Heart right ventricle (tissue), 16 donors: ENCODE results near the gene TMEM132A. TPM values are rescaled to one million over a fixed set of nuclear protein-coding genes. Genes with fewer than 3 reads are reported as not detected.

Experiments
- ATAC-seq, 8 donors: fragments of 200-7000 bp; cut with Tn5 transposase; one replicate each; pipeline ENCODE4 v1.9.1; 2020; ENCODE audit warnings: mild to moderate bottlenecking in 8 of 8, moderate library complexity in 8 of 8, moderate number of reproducible peaks in 1 of 8
- DNase-seq, 2 donors: peaks; one replicate each; pipeline ENCODE4 v3.0.0-alpha.2; 2020
- H3K27ac ChIP-seq, 10 donors: fragments of 200-600 bp; sonication (generic) in 2 of 10; one replicate each; pipeline versions ENCODE4 v1.5.0 to v1.8.0; 2020 to 2022; ENCODE audit warnings: mild to moderate bottlenecking in 3 of 10
- H3K27me3 ChIP-seq, 7 donors: fragments of 200-600 bp; one replicate each; pipeline ENCODE4 v1.8.0; 2021 to 2022; ENCODE audit warnings: mild to moderate bottlenecking in 2 of 7
- H3K36me3 ChIP-seq, 9 donors: fragments of 200-600 bp; sonication (generic) in 1 of 9; one replicate each; pipeline versions ENCODE4 v1.5.0 to v1.8.0; 2020 to 2022; ENCODE audit warnings: mild to moderate bottlenecking in 2 of 9
- H3K4me1 ChIP-seq, 9 donors: fragments of 200-600 bp; sonication (generic) in 1 of 9; one replicate each; pipeline versions ENCODE4 v1.5.0 to v1.8.0; 2020 to 2022; ENCODE audit warnings: mild to moderate bottlenecking in 4 of 9
- H3K4me3 ChIP-seq, 10 donors: fragments of 200-600 bp; sonication (generic) in 2 of 10; one replicate each; pipeline versions ENCODE4 v1.5.0 to v1.8.0; 2020 to 2022; ENCODE audit warnings: mild to moderate bottlenecking in 7 of 10, moderate library complexity in 2 of 10
- H3K9me3 ChIP-seq, 11 donors: fragments of 200-600 bp in 10 of 11; sonication (generic) in 2 of 11; one replicate each; pipeline versions ENCODE4 v1.5.0 to v1.8.0; 2013 to 2022; ENCODE audit warnings: mild to moderate bottlenecking in 2 of 11, control low read depth in 1 of 11, moderate library complexity in 1 of 11
- WGBS, 2 donors: extraction: QIAGEN DNeasy Blood & Tissue Kit; methylation state at CpG; one replicate each; pipeline ENCODE4 v1.1.7; 2013; ENCODE audit warnings: inconsistent platforms in 1 of 2; 5-methylcytosine and 5-hydroxymethylcytosine counted together
- intact Hi-C, 10 donors: fragments of 100-400 bp; cut with DNase I; formaldehyde crosslinking; loops; one replicate each; pipeline versions ENCODE4 v1.11.1 to v1.14.2; 2022
- polyA plus RNA-seq, 2 donors: library from polyadenylated mRNA; stranded (reverse); fragments of 200-250 nt; gene quantifications; one replicate each; pipeline ENCODE4 v1.2.3, GENCODE V29; 2013
- total RNA-seq, 10 donors: library from RNA; stranded (reverse); fragmentation: NEBNext Ultra II Directional in 3 of 10; extraction: Animal tissue kit (Norgen Biotek cat#: 25700) in 3 of 10; gene quantifications; one replicate each; pipeline versions ENCODE4 v1.2.1 to v1.2.4, GENCODE V29; 2021 to 2023
- TF ChIP-seq, protein P1 (sequence below), 9 donors: fragments of 200-600 bp; sonication (generic) in 2 of 9; IDR thresholded peaks; one replicate each; pipeline versions ENCODE4 v1.5.0 to v1.8.0; 2021 to 2022; ENCODE audit warnings: antibody characterized with exemption in 9 of 9, mild to moderate bottlenecking in 5 of 9, moderate library complexity in 1 of 9
- donor health status: Arrhythmogenic right ventricular cardiomyopathy.
- donor health status: ischemic (EF 13 %, LVEDD 7.1; RV severe dilation, severe dysfunction).
- donor health status: healthy with polysubstance abuse.
- donor health status: DM: no; HTN: yes; CAD: no.
- donor health status: DM: no; HTN: no; CAD: no.
- donor health status: ischemic (EF 25% LVEDD 6.9; RV normal size, moderate dysfunction).
- donor health status: ischemic (EF 25% LVEDD 5.7; RV mildly dilated, moderate dysfunction).
- donor health status: healthy.
- donor health status: DM: yes; HTN: yes; CAD: no.
- donor health status: Ischemic cardiomyopathy.
- donor health status: ischemic (EF 35%, LVEDD 5.7; RV mildly dilated, moderate dysfunction).
- donor health status: nonischemic (EF 11% LVEDD 7.7; RV severe dilation, severe dysfunction).
- donor health status: DM: yes; HTN: yes; CAD: no.
- donor health status: PGD.
- donor health status: ischemic (EF 29% LVEDD 5.4; RV normal size, mild dysfunction).
- donor health status: nonischemic (EF 23%, LVEDD 6.1; RV moderate dilation, normal function).

Gene TMEM132A
- total and polyA plus RNA-seq, 12 donors = 3.7 to 16.4 (median 7.4) TPM

GRCh38 chr11:60910711-60911380 lies 13.4 kb upstream of the TMEM132A start:
- intact Hi-C loops = loop anchor here in 3 of 10 donors (10.0 kb wide), 2 partner anchors 214 to 224 kb away; no protein-coding TSS in a partner anchor
- peak overlapping the region in 8 of 10 donors; percentile 14 to 94 (median 50) for H3K27ac ChIP-seq
- H3K27me3 ChIP-seq = no peaks in the 10 kb centered on the region
- TF ChIP-seq, protein P1, sequence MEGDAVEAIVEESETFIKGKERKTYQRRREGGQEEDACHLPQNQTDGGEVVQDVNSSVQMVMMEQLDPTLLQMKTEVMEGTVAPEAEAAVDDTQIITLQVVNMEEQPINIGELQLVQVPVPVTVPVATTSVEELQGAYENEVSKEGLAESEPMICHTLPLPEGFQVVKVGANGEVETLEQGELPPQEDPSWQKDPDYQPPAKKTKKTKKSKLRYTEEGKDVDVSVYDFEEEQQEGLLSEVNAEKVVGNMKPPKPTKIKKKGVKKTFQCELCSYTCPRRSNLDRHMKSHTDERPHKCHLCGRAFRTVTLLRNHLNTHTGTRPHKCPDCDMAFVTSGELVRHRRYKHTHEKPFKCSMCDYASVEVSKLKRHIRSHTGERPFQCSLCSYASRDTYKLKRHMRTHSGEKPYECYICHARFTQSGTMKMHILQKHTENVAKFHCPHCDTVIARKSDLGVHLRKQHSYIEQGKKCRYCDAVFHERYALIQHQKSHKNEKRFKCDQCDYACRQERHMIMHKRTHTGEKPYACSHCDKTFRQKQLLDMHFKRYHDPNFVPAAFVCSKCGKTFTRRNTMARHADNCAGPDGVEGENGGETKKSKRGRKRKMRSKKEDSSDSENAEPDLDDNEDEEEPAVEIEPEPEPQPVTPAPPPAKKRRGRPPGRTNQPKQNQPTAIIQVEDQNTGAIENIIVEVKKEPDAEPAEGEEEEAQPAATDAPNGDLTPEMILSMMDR (IDR thresholded peaks at IDR 0.05) = peak in 6 of 9 donors; percentile 20 to 44 (median 22)
- no peaks in the 10 kb centered on the region for H3K36me3 ChIP-seq
- no peaks in the 10 kb centered on the region for H3K9me3 ChIP-seq
- WGBS, 2 donors = 48 to 51% methylated on average over 5 of the region's 5 CpGs
- no peak for DNase-seq
- no peak overlapping the region for H3K4me3 ChIP-seq
- ATAC-seq = no peak
- peaks cover 5 to 60% (median 41%) of the 10 kb centered on the region in 9 donors for H3K4me1 ChIP-seq

GRCh38 chr11:60912223-60912850 lies 11.9 kb upstream of the TMEM132A start:
- intact Hi-C loops = loop anchor here in 3 of 10 donors (10.0 kb wide), 2 partner anchors 212 to 222 kb away; no protein-coding TSS in a partner anchor
- Histone ChIP-seq H3K9me3 (no peaks in the 10 kb centered on the region), H3K36me3 (no peaks in the 10 kb centered on the region), H3K27me3 (no peaks in the 10 kb centered on the region), H3K4me1 (peaks cover 8 to 68% (median 51%) of the 10 kb centered on the region in 9 donors), H3K27ac (peak overlapping the region in 9 of 10 donors; percentile 82 to 94 (median 91)), H3K4me3 (no peak overlapping the region)
- TF ChIP-seq, protein P1 (IDR thresholded peaks at IDR 0.05) = no peak
- no peak for DNase-seq
- ATAC-seq = no peak
- 68 to 78% methylated on average over 12 of the region's 12 CpGs for WGBS, 2 donors

DNA sequence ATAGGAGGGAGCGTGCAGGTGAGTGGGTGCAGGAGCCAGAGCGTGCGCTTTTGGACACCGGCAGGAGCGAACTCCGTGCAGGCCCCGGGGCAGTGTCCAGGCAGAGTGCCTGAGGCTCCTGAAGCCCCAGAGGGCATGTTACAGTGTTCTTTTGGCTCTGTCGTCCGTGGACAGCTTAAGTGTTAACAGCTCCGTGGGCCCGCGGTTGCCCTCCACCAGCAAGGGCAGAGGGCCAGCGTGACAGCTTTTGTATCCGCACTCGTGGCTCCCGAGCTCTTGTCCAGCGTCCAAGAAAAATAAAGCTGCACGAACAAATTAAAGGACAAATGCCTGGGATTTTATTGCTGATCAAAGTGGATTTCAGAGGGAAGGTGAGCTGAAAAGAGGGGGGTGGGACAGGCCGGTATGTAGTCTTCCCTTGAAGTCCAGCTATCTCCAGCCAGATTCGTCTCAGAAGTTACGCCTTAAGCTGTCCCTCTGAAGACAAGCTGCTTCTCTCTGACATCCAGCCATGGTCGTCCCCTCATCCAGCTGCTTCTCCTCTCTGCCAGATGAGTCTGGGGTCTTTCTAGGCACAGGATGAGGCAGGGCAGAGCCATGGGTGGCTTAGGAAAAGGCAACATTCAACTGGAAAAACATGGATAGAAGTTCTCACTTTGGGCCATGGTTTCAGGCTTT lies 11.3 kb upstream of the TMEM132A start:
- H3K27me3 ChIP-seq = no peaks in the 10 kb centered on the region
- peak overlapping the region in 8 of 10 donors; percentile 64 to 93 (median 86) for H3K4me3 ChIP-seq
- H3K36me3 ChIP-seq = peaks cover 0 to 6% (median 0%) of the 10 kb centered on the region in 9 donors
- H3K4me1 ChIP-seq = peaks cover 8 to 75% (median 57%) of the 10 kb centered on the region in 9 donors
- ATAC-seq (no peak), DNase-seq (no peak)
- no peaks in the 10 kb centered on the region for H3K9me3 ChIP-seq
- 58 to 67% methylated on average over 22 of the region's 22 CpGs for WGBS, 2 donors
- TF ChIP-seq, protein P1 (IDR thresholded peaks at IDR 0.05) = no peak
- intact Hi-C loops = loop anchor here in 3 of 10 donors (10.0 kb wide), 2 partner anchors 212 to 222 kb away; no protein-coding TSS in a partner anchor
- H3K27ac ChIP-seq = peak overlapping the region; percentile 77 to 94 (median 90)
